Neural cell (in vitro differentiated cells): ENCODE results near the gene PRSS16. TPM values are rescaled to one million over a fixed set of nuclear protein-coding genes. Genes with fewer than 3 reads are reported as not detected.

Experiments
- H2AFZ ChIP-seq: fragments of 200-600, 300-800 bp; sonication (generic), shearing (Covaris generic); 2 replicates; pipeline ENCODE4 v1.6.0; 2014; ENCODE audit warnings: low read depth, mild to moderate bottlenecking, antibody characterized with exemption, low read length, moderate library complexity
- H3F3A ChIP-seq: fragments of 200-600 bp; shearing (Covaris generic); 2 replicates; pipeline ENCODE4 v1.6.1; 2016; ENCODE audit warnings: mild to moderate bottlenecking, moderate library complexity, mixed read lengths, antibody characterized with exemption, low read length; ENCODE audit not compliant: insufficient read depth, poor library complexity, severe bottlenecking
- H3K27ac ChIP-seq: fragments of 200-600, 300-800 bp; sonication (generic), shearing (Covaris generic); 2 replicates; pipeline ENCODE4 v1.5.1; 2014; ENCODE audit warnings: mild to moderate bottlenecking, low read length, moderate library complexity
- H3K27me3 ChIP-seq: fragments of 300-800, 200-600 bp; sonication (generic), shearing (Covaris generic); 2 replicates; pipeline ENCODE4 v1.6.0; 2014; ENCODE audit warnings: mild to moderate bottlenecking, low read depth, low read length, moderate library complexity; ENCODE audit not compliant: insufficient read depth
- H3K36me3 ChIP-seq: fragments of 300-800, 200-600 bp; sonication (generic), shearing (Covaris generic); 2 replicates; pipeline ENCODE4 v1.5.1; 2014; ENCODE audit warnings: mild to moderate bottlenecking, antibody characterized with exemption, low read length, moderate library complexity; ENCODE audit not compliant: insufficient read depth
- H3K4me2 ChIP-seq: fragments of 300-800, 200-600 bp; sonication (generic), shearing (Covaris generic); 2 replicates; pipeline ENCODE4 v1.6.0; 2014; ENCODE audit warnings: mild to moderate bottlenecking, low read length
- H3K4me3 ChIP-seq: fragments of 300-800, 200-600 bp; sonication (generic), shearing (Covaris generic); 2 replicates; pipeline ENCODE4 v1.5.1; 2014; ENCODE audit warnings: mild to moderate bottlenecking, low read length, moderate library complexity
- H3K79me2 ChIP-seq: fragments of 200-600 bp; shearing (Covaris generic); replicated peaks from 2 replicates; pipeline ENCODE4 v1.6.0; 2014; ENCODE audit warnings: mild to moderate bottlenecking, low read length, moderate library complexity; ENCODE audit not compliant: insufficient read depth
- H3K9ac ChIP-seq: fragments of 300-800, 200-600 bp; sonication (generic), shearing (Covaris generic); 2 replicates; pipeline ENCODE4 v1.6.1; 2016; ENCODE audit warnings: mild to moderate bottlenecking, low read length, mixed read lengths
- H3K9me2 ChIP-seq: fragments of 200-600 bp; shearing (Covaris generic); 2 replicates; pipeline ENCODE4 v1.6.1; 2016; ENCODE audit warnings: mild to moderate bottlenecking, low read length, mixed read lengths; ENCODE audit not compliant: insufficient read depth
- H3K9me3 ChIP-seq: fragments of 200-600, 300-800 bp; sonication (generic), shearing (Covaris generic); 2 replicates; pipeline ENCODE4 v1.6.1; 2016; ENCODE audit warnings: mild to moderate bottlenecking, mixed run types, low read length, moderate library complexity, mixed read lengths
- H4K20me1 ChIP-seq: fragments of 200-600 bp; shearing (Covaris generic); 2 replicates; pipeline ENCODE4 v1.6.1; 2016; ENCODE audit warnings: mild to moderate bottlenecking, mixed run types; ENCODE audit not compliant: insufficient read depth
- CTCF ChIP-seq: fragments of 450-650 bp; IDR thresholded peaks from 2 replicates; pipeline ENCODE4 v1.5.1; 2014; ENCODE audit warnings: antibody characterized with exemption, mild to moderate bottlenecking, moderate library complexity; ENCODE audit not compliant: poor library complexity, severe bottlenecking
- EP300 ChIP-seq: fragments of 450-650 bp; conservative IDR thresholded peaks from 2 replicates; pipeline ENCODE4 v1.6.1; 2014; ENCODE audit warnings: antibody characterized with exemption, mild to moderate bottlenecking, moderate library complexity; ENCODE audit not compliant: poor library complexity, severe bottlenecking
- EZH2 ChIP-seq: fragments of 200-600, 300-800 bp; shearing (Covaris generic), sonication (generic); IDR thresholded peaks from 2 replicates; pipeline ENCODE4 v1.6.1; 2014; ENCODE audit warnings: antibody characterized with exemption, low read length, borderline replicate concordance, mild to moderate bottlenecking; ENCODE audit not compliant: insufficient read depth, poor library complexity, severe bottlenecking
- MXI1 ChIP-seq: fragments of 450-650 bp; conservative IDR thresholded peaks from 2 replicates; pipeline ENCODE4 v1.6.1; 2014; ENCODE audit warnings: antibody characterized with exemption, mild to moderate bottlenecking; ENCODE audit not compliant: poor library complexity, severe bottlenecking
- POLR2AphosphoS5 ChIP-seq: IDR thresholded peaks from 2 replicates; pipeline ENCODE4 v1.6.1; 2012
- RAD21 ChIP-seq: fragments of 450-650 bp; conservative IDR thresholded peaks from 2 replicates; pipeline ENCODE4 v1.6.1; 2014; ENCODE audit warnings: antibody characterized with exemption, mild to moderate bottlenecking, moderate library complexity
- REST ChIP-seq: IDR thresholded peaks from 2 replicates; pipeline ENCODE4 v1.6.1; 2012; ENCODE audit warnings: borderline replicate concordance
- SMC3 ChIP-seq: fragments of 450-650 bp; conservative IDR thresholded peaks from 2 replicates; pipeline ENCODE4 v1.6.1; 2014; ENCODE audit warnings: antibody characterized with exemption, mild to moderate bottlenecking, moderate library complexity; ENCODE audit not compliant: poor library complexity
- TAF1 ChIP-seq: IDR thresholded peaks from 2 replicates; pipeline ENCODE4 v1.6.1; 2012; ENCODE audit warnings: low read depth
- polyA plus RNA-seq: library from polyadenylated mRNA; depleted of rRNA; stranded (reverse); fragments of >200 nt; gene quantifications from 2 replicates; pipeline ENCODE4 v1.2.3, GENCODE V29; 2014

PRSS16 gene
- polyA plus RNA-seq, 1 donor from 2014 or later: not detected

- Histone ChIP-seq H3K9me2 (no peaks in the 10 kb centered on the region), H3F3A (no peaks in the 10 kb centered on the region), H3K9me3 (peaks cover 29% of the 10 kb centered on the region), H4K20me1 (no peaks in the 10 kb centered on the region), H3K4me3 (peak overlapping the region; percentile 3), H3K4me2 (no peak overlapping the region), H3K27ac (no peak overlapping the region), H2AFZ (no peak overlapping the region), H3K36me3 (no peaks in the 10 kb centered on the region), H3K9ac (no peak overlapping the region), H3K27me3 (peaks cover 97% of the 10 kb centered on the region), H3K79me2 (no peaks in the 10 kb centered on the region)
- TF ChIP-seq POLR2AphosphoS5 (no peak), SMC3 (no peak), MXI1 (no peak), RAD21 (no peak), CTCF (no peak)
Observed at GRCh38 chr6:27290065-27290849, 42.8 kb downstream of the PRSS16 start.

GRCh38 chr6:27290850-27291208 is 43.3 kb downstream of the PRSS16 start:
- H4K20me1 ChIP-seq: no peaks in the 10 kb centered on the region
- H3K9ac ChIP-seq: no peak overlapping the region

More at GRCh38 chr6:27290850-27291208, 43.3 kb downstream of the PRSS16 start:
- Histone ChIP-seq H2AFZ (no peak overlapping the region), H3K9me3 (peaks cover 30% of the 10 kb centered on the region), H3K79me2 (no peaks in the 10 kb centered on the region), H3K9me2 (no peaks in the 10 kb centered on the region), H3F3A (no peaks in the 10 kb centered on the region), H3K27me3 (peaks cover 98% of the 10 kb centered on the region), H3K4me3 (peak overlapping the region; percentile 3), H3K27ac (no peak overlapping the region), H3K4me2 (no peak overlapping the region), H3K36me3 (no peaks in the 10 kb centered on the region)
- TF ChIP-seq RAD21 (no peak), POLR2AphosphoS5 (no peak), EP300 (no peak), EZH2 (no peak), TAF1 (no peak), REST (no peak), MXI1 (no peak), CTCF (no peak), SMC3 (no peak)
